Measurements from ENCODE around the gene HMGCS1. TPM values are rescaled to one million over a fixed set of nuclear protein-coding genes. Genes with fewer than 3 reads are reported as not detected.
A peak's percentile ranks its signal among the peaks of the same experiment; 100 is the strongest.
"Not testable (repeated sequence)": the region's sequence is repeated elsewhere in the genome, so short reads cannot be mapped to it uniquely, and the experiment has no call there.

Gene HMGCS1
- total RNA-seq, 1 experiment from 2014 or later, result 87.9 TPM

- peak; percentile 20 for DNase-seq
- no peaks in the 10 kb centered on the region for H3K36me3 ChIP-seq (replicated peaks; ENCODE audit: control insufficient read depth, insufficient read depth, low read length)
These were observed 38.6 kb downstream of the HMGCS1 start for GRCh38 chr5:43274435-43275114.

GRCh38 chr5:43273552-43273951 is 39.7 kb downstream of the HMGCS1 start:
- H3K36me3 ChIP-seq (replicated peaks; ENCODE audit: control insufficient read depth, insufficient read depth, low read length), result no peaks in the 10 kb centered on the region
- no peaks in the 10 kb centered on the region for H3K27me3 ChIP-seq (ENCODE audit: control insufficient read depth, insufficient read depth, low read length)
- H3K4me3 ChIP-seq (ENCODE audit: insufficient read depth, low read depth, low read length), result no peak overlapping the region
- no peak for DNase-seq

More at GRCh38 chr5:43274435-43275114, 38.6 kb downstream of the HMGCS1 start:
- H3K27me3 ChIP-seq (ENCODE audit: control insufficient read depth, insufficient read depth, low read length), result no peaks in the 10 kb centered on the region
- H3K4me3 ChIP-seq (ENCODE audit: insufficient read depth, low read depth, low read length), result no peak overlapping the region

GRCh38 chr5:43270645-43271044 is 42.6 kb downstream of the HMGCS1 start:
- Histone ChIP-seq H3K36me3 (replicated peaks; ENCODE audit: control insufficient read depth, insufficient read depth, low read length) (no peaks in the 10 kb centered on the region), H3K27me3 (ENCODE audit: control insufficient read depth, insufficient read depth, low read length) (no peaks in the 10 kb centered on the region), H3K4me3 (ENCODE audit: insufficient read depth, low read depth, low read length) (no peak overlapping the region)
- DNase-seq, result no peak

GRCh38 chr5:43268188-43268820 is 44.9 kb downstream of the HMGCS1 start:
- Histone ChIP-seq H3K4me3 (ENCODE audit: insufficient read depth, low read depth, low read length) (no peak overlapping the region), H3K36me3 (replicated peaks; ENCODE audit: control insufficient read depth, insufficient read depth, low read length) (no peaks in the 10 kb centered on the region), H3K27me3 (ENCODE audit: control insufficient read depth, insufficient read depth, low read length) (no peaks in the 10 kb centered on the region)
- no peak for DNase-seq

GRCh38 chr5:43262269-43262668 is 50.9 kb downstream of the HMGCS1 start:
- H3K27me3 ChIP-seq (ENCODE audit: control insufficient read depth, insufficient read depth, low read length); H3K36me3 ChIP-seq (replicated peaks; ENCODE audit: control insufficient read depth, insufficient read depth, low read length); DNase-seq; H3K4me3 ChIP-seq (ENCODE audit: insufficient read depth, low read depth, low read length): not testable (repeated sequence)

- H3K4me3 ChIP-seq (ENCODE audit: insufficient read depth, low read depth, low read length), result no peak overlapping the region
- H3K27me3 ChIP-seq (ENCODE audit: control insufficient read depth, insufficient read depth, low read length), result no peaks in the 10 kb centered on the region
- DNase-seq, result no peak
These were observed 55.1 kb downstream of the HMGCS1 start for GRCh38 chr5:43258116-43258515.

GRCh38 chr5:43256261-43256966 is 56.8 kb downstream of the HMGCS1 start:
- H3K27me3 ChIP-seq (ENCODE audit: control insufficient read depth, insufficient read depth, low read length), result no peaks in the 10 kb centered on the region
- DNase-seq, result no peak
- H3K4me3 ChIP-seq (ENCODE audit: insufficient read depth, low read depth, low read length), result no peak overlapping the region

More at GRCh38 chr5:43258116-43258515, 55.1 kb downstream of the HMGCS1 start:
- no peaks in the 10 kb centered on the region for H3K36me3 ChIP-seq (replicated peaks; ENCODE audit: control insufficient read depth, insufficient read depth, low read length)

GRCh38 chr5:43255704-43256103 is 57.5 kb downstream of the HMGCS1 start:
- H3K27me3 ChIP-seq (ENCODE audit: control insufficient read depth, insufficient read depth, low read length), result no peaks in the 10 kb centered on the region
- H3K36me3 ChIP-seq (replicated peaks; ENCODE audit: control insufficient read depth, insufficient read depth, low read length), result no peaks in the 10 kb centered on the region
- no peak for DNase-seq
- H3K4me3 ChIP-seq (ENCODE audit: insufficient read depth, low read depth, low read length), result no peak overlapping the region

More at GRCh38 chr5:43256261-43256966, 56.8 kb downstream of the HMGCS1 start:
- no peaks in the 10 kb centered on the region for H3K36me3 ChIP-seq (replicated peaks; ENCODE audit: control insufficient read depth, insufficient read depth, low read length)

- Histone ChIP-seq H3K27me3 (ENCODE audit: control insufficient read depth, insufficient read depth, low read length) (no peaks in the 10 kb centered on the region), H3K4me3 (ENCODE audit: insufficient read depth, low read depth, low read length) (no peak overlapping the region), H3K36me3 (replicated peaks; ENCODE audit: control insufficient read depth, insufficient read depth, low read length) (no peaks in the 10 kb centered on the region)
- DNase-seq, result no peak
These were observed 61.5 kb downstream of the HMGCS1 start for GRCh38 chr5:43251754-43252153.

- Histone ChIP-seq H3K27me3 (ENCODE audit: control insufficient read depth, insufficient read depth, low read length) (no peaks in the 10 kb centered on the region), H3K36me3 (replicated peaks; ENCODE audit: control insufficient read depth, insufficient read depth, low read length) (no peaks in the 10 kb centered on the region), H3K4me3 (ENCODE audit: insufficient read depth, low read depth, low read length) (no peak overlapping the region)
- DNase-seq, result no peak
These were observed 67.4 kb downstream of the HMGCS1 start for GRCh38 chr5:43245724-43246385.

- Histone ChIP-seq H3K27me3 (ENCODE audit: control insufficient read depth, insufficient read depth, low read length) (no peaks in the 10 kb centered on the region), H3K36me3 (replicated peaks; ENCODE audit: control insufficient read depth, insufficient read depth, low read length) (no peaks in the 10 kb centered on the region), H3K4me3 (ENCODE audit: insufficient read depth, low read depth, low read length) (no peak overlapping the region)
- no peak for DNase-seq
These were observed 68.2 kb downstream of the HMGCS1 start for GRCh38 chr5:43244823-43245565.

GRCh38 chr5:43243270-43243669 is 69.9 kb downstream of the HMGCS1 start:
- H3K27me3 ChIP-seq (ENCODE audit: control insufficient read depth, insufficient read depth, low read length), result no peaks in the 10 kb centered on the region
- H3K36me3 ChIP-seq (replicated peaks; ENCODE audit: control insufficient read depth, insufficient read depth, low read length), result no peaks in the 10 kb centered on the region
- no peak for DNase-seq
- H3K4me3 ChIP-seq (ENCODE audit: insufficient read depth, low read depth, low read length), result no peak overlapping the region

GRCh38 chr5:43242196-43242595 is 71.0 kb downstream of the HMGCS1 start:
- no peaks in the 10 kb centered on the region for H3K36me3 ChIP-seq (replicated peaks; ENCODE audit: control insufficient read depth, insufficient read depth, low read length)
- no peaks in the 10 kb centered on the region for H3K27me3 ChIP-seq (ENCODE audit: control insufficient read depth, insufficient read depth, low read length)
- no peak for DNase-seq
- H3K4me3 ChIP-seq (ENCODE audit: insufficient read depth, low read depth, low read length), result no peak overlapping the region

Measured in H7 (cell line).